GM10847 (cell line): ENCODE data around the gene SLC17A5.

Experiments used
- POLR2A ChIP-seq: IDR thresholded peaks from 2 replicates; pipeline ENCODE4 v1.6.1; 2011; ENCODE audit not compliant: insufficient read length; ENCODE audit errors: extremely low read depth

Gene SLC17A5

GRCh38 chr6:73604461-73604860 lies 49.3 kb downstream of the SLC17A5 start:
- TF ChIP-seq POLR2A: no peak

GRCh38 chr6:73604020-73604419 lies 49.8 kb downstream of the SLC17A5 start:
- TF ChIP-seq POLR2A: no peak

DNA sequence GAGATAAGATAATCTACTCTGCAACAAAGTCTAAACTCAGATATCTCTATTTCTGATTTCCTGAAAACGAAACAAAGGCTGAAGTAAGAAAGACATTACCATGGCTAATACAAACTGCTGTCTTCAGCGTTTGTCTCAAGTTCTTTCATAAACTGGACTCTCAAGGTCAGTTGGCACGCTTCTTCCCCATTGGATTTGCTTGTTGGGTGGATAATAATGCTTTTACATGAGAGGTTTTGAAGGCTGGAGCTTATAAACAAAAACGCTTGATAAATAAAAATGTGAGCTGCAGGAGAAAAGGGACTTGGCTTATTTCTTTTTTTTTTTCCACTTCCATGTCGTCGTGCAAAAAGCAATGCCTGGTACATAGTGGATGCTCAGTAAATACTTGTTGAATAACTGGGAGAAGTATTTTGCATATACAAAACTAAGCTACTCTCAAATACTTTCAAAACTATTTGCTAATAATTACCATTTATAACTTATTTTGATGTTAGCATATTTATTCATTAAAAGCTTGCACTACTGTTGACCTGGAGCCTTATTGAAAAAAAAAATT lies 67.3 kb downstream of the SLC17A5 start:
- no peak for TF ChIP-seq POLR2A

DNA sequence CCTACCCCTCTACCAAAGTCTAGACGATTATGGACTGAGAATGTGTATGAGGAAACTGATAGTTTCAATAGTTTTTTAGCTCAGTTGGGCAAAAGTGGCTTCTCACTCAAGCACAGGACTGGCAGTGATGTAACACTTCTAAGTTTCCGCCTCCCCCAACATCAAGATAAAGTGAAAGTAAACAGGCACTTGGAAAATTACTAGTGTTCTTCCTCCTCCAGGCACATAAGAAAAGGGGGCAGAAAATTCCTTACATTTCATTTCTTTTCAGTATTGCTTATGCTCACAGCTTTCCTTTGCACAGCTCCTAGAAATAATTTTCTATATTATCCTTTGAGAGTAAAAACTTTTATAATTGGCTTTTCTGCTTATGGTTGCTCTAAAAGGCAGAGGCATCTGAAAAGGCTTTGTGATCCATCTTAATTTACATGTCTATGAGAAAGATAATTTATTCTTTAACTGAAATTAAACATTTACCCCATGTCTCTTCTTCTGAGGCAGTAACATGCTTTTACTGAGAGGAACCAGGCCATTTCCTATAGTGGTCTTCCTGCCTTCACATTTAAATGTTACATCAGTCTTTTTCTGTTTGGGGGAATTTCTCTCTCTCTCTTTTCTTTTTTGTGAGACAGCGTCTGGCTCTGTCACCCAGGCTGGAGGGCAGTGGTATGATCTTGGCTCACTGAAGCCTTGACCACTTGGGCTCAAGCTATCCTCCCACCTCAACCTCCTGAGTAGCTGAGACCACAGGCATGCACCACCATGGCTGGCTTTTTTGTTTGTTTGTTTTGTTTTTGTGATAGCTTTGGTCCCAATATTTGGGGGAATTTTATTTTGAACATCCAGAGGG lies 68.0 kb downstream of the SLC17A5 start:
- no peak for TF ChIP-seq POLR2A

DNA sequence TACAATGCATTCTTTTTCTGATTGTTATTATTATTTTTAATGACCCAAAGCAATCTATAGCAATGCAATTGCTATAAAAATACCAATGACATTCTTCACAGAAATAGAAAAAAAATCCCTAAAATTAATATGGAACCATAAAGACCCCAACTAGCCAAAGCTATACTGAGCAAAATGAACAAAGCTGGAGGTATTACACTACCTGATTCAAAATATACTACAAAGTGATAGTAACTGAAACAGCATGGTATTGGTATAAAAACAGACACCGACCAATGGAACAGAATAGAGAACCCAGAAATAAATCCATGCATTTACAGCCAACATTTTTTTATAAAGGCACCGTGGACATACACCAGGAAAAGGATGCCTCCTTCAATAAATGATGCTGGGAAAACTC lies 72.5 kb downstream of the SLC17A5 start:
- no peak for TF ChIP-seq POLR2A

DNA sequence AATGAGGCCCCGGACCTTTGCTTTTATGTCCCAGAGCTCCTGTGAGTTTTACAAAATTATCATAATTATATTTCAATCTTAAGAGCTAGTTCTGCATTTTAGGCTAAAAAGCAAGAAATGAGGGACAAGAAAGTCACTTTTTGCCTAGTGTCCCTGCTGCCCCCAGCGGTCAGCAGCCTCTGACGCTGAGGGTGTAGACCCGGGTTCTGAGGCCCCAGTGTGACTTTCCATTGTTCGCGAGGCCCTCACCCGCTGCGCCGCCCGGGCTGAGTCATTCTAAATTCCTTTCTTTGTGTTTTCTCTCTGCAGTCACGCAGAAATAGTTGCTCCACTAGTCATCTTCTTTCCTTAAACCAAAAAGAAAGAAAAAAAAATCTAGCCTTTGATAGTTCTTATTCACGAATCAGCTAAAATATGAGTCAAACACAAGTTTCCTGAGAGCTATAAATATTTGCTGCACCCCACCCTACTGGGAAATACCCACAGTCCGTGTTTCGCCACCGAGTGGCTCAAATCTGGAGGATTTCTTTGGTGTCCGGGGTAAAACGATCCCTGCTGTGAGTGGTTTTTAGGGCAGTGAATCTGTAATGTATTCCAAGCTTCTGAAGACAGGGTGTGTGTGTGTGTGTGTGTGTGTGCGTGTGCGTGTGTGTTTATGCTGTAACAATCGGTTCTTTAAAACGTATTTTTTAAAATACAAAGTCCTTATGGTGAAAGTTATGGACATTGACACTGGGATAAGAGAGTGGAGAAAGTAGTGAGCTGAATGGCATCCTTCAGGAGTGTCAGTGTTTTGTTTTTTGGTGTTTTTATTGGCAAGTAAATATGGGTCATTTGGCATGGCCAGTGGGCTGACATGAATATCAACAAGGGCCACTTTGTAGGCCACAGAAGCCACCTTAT lies 73.3 kb downstream of the SLC17A5 start:
- no peak for TF ChIP-seq POLR2A

DNA sequence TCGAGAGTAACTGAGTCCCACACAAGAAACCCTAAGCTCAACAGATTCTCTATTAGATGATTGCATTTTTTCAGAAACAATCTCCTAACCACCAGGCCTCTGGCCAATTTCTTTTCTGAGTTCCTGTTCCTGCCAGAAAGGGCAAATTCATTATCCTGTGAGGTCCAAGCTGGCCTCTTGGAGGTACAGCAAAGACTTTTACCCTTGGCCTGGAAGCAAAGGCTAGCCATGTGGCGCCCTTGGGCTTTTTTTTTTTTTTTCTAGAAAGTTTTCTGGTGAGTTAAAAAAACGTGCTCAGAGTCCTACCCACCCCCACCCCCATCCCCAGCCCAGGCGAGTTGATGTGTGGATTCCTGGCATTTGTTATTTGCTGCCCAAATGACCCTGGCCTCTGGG lies 73.9 kb downstream of the SLC17A5 start:
- TF ChIP-seq POLR2A: no peak

- no peak for TF ChIP-seq POLR2A
These were observed 74.4 kb downstream of the SLC17A5 start for GRCh38 chr6:73579389-73579788.

GRCh38 chr6:73577676-73578075 lies 76.1 kb downstream of the SLC17A5 start:
- TF ChIP-seq POLR2A: no peak

DNA sequence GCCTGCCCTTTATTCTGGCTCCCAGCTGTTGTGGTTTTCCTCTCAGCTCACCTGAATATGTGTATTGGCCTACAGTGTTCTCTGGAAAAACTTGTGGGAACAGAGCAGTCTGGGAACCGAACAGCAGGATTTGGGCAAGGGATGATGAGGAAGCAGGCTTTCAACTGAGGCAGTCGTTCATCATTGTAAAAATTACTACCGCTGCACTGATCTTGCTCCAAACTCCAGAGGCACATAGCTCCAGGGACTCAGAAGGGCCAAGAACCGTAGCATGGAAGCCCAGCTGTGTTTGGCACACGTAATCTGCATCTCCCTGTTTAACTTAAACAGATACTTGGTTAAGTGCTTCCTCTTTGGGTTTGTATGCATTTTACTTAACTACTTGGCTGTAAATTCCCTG lies 84.7 kb downstream of the SLC17A5 start:
- TF ChIP-seq POLR2A: no peak

DNA sequence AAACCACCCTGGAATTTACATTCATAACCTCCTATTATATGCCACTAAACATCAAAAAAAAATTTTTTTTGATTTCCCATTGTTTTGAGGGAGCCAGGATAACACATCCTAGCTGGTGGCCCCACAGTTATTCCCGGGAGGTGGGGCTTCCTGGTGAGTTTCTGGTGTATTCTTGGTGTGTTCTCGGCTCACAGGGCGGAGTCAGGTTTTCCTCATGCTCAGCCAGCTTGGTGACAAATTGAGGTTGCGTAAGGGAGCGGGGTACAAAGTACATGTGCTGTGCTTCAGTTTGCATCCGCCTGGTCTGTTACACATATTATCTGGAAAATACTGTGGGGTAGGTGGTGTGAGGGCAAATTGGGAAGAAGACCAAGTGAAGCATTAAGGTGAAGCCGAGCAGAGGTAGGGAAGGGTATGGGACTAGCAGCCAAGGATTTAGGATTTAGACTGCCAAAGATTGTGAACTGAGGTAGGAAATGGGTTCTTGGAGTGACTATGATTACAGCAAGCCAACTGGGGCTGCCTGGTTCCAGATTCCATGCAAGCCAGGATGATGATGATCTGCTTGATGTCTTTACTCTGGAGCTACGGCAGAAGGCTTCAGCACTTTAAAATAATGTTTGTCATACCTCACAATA lies 86.7 kb downstream of the SLC17A5 start:
- no peak for TF ChIP-seq POLR2A

DNA sequence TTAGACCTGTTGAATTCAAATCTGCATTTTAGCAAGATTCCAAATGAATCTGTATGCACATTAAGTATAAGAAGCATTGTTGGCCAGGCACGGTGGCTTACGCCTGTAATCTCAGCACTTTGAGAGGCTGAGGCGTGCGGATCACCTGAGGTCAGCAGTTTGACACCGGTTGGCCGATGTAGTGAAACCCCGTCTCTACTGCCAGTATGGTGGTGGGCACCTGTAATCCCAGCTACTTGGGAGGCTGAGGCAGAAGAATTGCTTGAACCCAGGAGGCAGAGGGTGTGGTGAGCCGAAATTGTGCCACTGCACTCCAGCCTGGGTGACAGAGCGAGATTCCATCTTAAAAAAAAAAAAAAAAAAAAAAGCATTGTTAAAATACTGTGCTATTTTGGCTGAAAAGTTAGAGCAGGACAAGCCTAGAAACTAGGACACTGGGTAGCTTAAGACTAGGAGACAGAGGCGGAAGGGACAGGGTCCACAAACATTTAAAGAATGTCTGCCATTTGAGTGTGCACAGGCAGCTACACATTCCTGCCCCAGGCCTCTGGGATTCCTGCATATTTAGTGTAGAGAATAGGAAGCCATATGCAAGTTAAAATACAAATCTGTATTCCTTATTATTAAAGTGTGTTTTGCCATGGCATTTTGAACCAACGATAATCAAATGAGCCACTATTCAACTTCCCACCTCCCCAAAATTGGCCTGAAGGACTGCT lies 87.9 kb downstream of the SLC17A5 start:
- no peak for TF ChIP-seq POLR2A

DNA sequence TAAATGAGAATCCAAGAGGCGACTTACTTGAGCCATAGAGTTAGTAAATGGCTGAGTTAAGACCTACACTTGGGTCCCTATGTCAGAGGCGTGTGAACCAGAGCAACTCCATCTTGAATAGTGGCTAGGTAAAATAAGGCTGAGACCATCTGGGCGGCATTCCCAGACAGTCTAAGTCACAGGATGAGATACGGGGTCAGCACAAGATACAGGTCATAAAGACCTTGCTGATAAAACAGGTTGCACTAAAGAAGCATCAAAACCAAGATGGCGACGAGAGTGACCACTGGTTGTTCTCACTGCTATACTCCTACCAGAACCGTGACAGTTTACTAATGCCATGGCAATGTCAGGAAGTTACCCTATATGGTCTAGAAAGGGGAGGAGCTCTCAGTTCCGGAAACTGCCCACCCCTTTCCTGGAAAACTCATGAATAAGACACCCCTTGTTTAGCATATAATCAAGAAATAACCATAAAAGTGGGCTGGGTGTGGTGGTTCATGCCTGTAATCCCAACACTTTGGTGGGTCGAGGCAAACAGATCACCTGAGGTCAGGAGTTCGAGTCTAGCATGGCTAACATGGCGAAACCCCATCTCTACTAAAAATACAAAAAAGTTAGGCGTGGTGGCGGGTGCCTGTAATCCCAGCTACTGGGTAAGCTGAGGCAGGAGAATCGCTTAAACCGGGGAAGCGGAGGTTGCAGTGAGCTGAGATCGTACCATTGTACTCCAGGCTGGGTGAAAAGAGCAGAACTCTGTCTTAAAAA lies 89.0 kb downstream of the SLC17A5 start:
- TF ChIP-seq POLR2A: no peak

DNA sequence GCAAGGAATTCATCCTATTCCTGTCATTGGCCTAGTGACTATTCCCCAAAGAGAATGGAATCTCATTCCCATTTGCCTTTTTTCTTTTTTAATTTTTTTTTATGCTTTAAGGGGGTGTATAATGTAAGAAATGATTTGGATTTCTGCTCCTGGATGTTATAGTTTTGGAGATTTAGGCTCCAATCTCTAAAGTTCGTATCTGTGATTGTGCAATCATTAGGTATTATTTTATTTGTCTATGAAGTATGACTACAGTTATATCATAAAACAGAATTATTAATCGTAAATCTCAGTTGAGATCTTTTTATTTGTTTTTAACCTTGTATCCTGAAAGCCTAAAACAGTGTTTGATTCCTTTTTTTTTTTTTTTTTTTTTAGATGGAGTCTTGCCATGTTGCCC lies 91.2 kb downstream of the SLC17A5 start:
- TF ChIP-seq POLR2A: no peak

DNA sequence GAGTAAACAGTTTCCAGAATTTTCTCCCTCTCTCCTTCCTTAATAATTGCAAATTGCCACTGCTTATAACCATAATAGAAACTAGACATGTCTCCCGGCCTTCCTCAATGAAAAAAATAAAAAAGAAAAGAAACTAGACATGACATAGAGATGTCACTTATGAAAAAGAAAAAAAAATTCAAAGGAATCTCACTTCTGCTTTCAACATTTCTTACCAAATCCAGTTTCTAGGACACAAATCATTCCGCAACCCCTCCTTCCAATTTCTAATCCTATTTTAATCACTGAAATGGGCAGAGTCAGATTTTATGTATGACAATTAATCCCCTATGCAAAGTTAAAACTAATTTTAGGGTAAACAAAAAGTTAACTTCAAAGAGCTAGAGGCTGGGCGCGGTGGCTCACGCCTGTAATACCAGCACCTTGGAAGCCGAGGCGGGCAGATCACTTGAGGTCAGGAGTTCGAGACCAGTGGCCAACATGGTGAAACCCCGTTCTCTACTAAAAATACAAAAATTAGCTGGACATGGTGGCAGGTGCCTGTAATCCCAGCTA lies 92.9 kb downstream of the SLC17A5 start:
- no peak for TF ChIP-seq POLR2A
